ENCODE measurements around the gene ANKRD65.
A peak's percentile ranks its signal among the peaks of the same experiment; 100 is the strongest.
"Not testable (repeated sequence)": the region's sequence is repeated elsewhere in the genome, so short reads cannot be mapped to it uniquely, and the experiment has no call there.

The ANKRD65 gene

DNA sequence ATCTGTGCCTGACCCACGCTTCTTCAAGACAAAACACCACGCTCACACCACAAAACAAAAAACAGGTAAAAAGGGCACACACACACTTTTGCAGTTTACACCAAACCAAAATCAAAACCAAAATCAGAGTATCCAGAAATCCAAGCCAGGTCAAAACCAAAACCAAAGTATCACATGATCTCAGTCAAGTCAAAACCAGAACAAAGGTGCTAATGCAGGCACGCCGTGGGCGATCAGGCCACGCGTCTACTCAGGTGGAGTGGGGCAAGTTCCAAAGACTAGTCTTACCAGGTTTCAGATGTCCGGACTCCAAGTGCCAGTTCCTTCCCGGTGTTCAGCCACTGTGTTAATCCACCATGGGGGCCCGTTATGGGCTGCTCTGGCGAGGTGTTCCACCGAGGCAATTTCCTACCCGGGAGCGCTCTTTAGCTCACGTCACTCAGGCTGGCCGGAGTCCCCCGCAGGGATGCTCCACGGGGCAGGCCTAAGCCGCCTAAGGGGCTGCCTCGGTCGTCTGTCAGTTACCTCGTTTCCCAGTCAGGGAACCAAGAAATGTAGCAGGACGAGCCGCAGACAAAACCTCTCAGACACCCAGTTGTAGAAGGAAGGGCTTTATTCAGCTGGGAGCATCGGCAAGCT lies 3.1 kb downstream of the ANKRD65 start:
- not testable (repeated sequence) for DNase-seq (ENCODE audit: low read depth in 1 of 2, low spot score in 1 of 2)

DNA sequence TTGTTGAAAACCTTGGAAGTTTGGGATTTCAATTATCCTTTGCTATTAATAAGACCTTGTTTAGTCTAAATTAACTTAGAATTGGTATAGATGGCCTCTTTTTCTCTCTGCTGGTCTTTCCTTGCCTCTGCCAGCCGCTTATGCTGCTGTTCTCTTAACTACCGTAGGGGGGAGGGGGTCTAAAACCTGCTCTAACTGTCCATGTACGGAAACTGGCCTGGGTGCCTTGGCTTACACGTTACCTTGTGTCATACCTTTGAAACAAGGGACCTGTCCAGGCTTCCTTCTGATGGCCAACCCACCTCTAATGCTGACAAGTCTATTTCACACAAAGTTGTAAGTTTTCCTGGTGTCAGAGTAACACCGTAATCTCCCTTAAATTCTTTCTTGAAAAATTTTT lies 3.7 kb downstream of the ANKRD65 start:
- not testable (repeated sequence) for DNase-seq (ENCODE audit: low read depth in 1 of 2, low spot score in 1 of 2)

DNA sequence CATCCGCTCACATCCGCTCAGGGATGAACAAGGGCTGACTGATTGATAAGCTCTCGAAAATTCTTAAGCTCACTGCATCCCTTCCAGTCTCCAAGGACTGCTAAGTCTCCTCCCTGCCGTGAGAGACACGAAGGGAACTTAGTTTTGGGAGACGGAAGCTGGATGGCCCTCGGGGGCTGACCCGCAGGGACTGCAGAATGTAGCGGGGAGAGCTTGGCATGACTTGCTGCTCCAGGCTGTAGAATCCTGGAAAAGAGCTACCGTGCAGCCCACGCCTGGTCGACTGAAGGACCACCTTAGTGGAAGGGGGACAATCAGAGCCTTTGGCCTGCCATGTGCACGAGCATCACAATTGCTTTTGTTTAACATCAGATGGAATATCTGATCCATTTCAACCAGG lies 5.3 kb downstream of the ANKRD65 start:
- no peak for DNase-seq (ENCODE audit: low read depth in 1 of 2, low spot score in 1 of 2)

DNA sequence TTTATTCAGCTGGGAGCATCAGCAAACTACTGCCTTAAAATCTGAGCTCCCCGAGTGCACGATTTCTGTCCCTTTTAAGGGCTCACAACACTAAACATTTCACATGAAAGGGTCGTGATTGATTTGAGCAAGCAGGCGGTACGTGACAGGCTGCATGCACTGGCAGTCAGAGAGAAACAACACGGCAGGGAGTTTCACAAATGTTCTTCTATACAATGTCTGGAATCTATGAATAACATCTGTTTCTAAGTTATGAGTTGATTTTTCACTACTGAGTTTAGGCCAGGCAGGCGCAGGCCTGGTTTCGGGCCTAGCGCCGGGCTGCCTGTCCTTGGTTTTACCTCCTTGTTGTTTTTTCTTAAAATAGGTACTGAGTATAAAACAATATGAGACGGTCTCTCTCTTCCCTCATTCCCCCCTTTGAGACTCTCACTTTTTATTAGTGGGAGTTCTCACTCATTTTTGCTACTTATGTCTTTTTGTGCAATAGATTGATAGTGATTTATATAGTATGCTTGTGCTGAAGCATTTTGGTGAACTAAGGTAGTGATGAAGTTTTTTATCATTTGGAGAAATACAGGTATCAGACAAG lies 8.7 kb downstream of the ANKRD65 start:
- DNase-seq (ENCODE audit: low read depth in 1 of 2, low spot score in 1 of 2): not testable (repeated sequence)

DNA sequence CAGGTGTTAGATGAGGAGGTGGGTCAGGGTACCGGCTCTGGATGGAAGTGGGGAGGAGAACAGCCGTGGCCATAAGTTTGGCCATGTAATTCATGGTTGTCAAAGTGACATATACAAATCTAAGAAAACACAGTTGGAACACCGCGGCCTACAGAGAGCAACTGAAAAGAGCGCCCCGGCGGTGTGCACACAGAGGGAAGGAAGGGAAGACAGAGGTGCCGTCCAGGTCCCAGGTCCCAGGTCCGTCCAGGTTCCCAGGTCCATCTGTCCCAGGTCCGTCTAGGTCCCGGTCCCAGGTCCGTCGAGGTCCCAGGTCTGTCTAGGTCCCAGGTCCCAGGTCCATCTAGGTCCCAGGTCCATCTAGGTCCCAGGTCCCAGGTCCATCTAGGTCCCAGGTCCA lies 9.4 kb downstream of the ANKRD65 start:
- DNase-seq (ENCODE audit: low read depth in 1 of 2, low spot score in 1 of 2): no peak

DNA sequence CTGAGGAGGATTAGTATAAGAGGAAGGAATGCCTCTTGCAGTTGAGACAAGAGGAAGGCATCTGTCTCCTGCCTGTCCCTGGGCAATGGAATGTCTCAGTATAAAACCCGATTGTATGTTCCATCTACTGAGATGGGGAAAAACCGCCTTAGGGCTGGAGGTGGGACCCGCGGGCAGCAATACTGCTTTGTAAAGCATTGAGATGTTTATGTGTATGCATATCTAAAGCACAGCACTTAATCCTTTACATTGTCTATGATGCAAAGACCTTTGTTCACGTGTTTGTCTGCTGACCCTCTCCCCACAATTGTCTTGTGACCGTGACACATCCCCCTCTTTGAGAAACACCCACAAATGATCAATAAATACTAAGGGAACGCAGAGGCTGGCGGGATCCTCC lies 10.8 kb downstream of the ANKRD65 start:
- not testable (repeated sequence) for DNase-seq (ENCODE audit: low read depth in 1 of 2, low spot score in 1 of 2)

DNA sequence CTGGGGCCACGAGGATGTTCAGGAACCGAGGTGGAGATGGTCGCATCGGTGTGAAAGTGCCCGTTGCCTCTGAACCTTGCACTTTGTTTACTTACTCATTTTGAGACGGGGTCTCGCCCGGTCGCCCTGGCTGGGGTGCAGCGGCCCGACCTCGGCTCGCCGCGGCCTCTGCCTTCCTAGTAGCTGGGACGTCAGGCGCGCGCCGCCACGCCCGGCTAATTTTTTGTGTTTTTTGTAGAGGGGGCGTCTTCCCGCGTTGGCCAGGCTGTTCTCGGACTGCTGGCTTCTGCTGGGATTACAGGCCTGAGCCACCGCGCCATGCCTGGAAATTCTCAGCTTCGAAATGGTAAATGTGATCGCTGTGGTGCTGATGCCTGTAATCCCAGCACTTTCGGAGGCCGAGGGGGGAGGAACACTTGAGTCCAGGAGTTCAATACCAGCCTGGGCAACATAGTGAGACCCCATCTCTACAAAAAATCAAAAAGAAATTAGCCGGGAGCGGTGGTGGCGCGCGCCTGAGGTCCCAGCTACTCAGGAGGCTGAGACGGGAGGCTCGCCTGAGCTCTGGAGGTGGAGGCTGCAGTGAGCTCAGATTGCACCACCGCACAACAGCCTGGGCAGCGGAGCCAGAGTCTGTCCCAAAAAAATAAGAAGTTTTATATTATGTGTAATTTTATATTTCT lies 13.3 kb downstream of the ANKRD65 start:
- DNase-seq (ENCODE audit: low read depth in 1 of 2, low spot score in 1 of 2): no peak

DNA sequence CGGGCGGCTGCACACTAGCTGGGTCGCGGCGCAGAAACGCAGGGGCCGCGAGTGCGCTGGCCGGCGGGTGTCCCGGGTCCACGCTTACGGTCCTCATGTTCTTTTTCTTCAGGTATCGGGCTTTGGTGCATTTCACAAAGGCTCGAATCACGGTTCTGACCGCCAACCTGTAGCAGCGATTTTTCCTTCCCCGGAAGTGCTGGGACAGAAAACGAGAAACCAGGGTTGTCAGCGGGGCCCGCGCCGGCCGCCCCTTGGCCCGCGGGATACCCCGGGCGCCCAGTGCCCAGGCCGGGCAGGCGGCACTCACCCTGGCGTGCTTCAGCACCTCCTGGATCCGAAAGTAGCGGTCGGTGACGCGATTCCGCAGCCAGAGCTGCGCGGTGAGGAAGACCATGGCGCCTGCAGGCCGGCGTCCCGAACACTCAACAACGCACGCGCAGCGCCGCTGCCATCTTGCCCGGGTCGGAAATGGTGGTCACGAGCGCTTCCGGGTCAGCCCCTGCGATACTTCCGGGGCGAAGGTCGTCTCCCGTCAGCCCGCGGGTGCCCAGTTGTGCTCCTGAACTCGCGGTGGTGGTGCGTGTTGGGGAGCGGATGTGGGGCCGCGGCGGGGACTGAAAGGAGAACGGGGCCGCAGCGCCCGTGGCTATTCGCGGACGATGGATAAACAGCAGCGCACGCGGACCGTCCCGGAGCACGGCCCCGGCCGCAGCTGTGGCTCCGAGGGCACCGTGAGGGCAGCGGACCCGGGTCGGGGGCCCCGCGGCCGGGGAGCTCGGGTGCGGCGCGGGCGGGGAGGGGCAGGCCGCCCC lies 14.0 kb downstream of the ANKRD65 start, which contains the start of gene MRPL20:
Gene MRPL20 (minus strand): TSS at position 473 of the 815 bp plus-strand sequence. CDS start 76 bp downstream, at position 397.
- DNase-seq (ENCODE audit: low read depth in 1 of 2, low spot score in 1 of 2): peak; percentile 86 to 93

DNA sequence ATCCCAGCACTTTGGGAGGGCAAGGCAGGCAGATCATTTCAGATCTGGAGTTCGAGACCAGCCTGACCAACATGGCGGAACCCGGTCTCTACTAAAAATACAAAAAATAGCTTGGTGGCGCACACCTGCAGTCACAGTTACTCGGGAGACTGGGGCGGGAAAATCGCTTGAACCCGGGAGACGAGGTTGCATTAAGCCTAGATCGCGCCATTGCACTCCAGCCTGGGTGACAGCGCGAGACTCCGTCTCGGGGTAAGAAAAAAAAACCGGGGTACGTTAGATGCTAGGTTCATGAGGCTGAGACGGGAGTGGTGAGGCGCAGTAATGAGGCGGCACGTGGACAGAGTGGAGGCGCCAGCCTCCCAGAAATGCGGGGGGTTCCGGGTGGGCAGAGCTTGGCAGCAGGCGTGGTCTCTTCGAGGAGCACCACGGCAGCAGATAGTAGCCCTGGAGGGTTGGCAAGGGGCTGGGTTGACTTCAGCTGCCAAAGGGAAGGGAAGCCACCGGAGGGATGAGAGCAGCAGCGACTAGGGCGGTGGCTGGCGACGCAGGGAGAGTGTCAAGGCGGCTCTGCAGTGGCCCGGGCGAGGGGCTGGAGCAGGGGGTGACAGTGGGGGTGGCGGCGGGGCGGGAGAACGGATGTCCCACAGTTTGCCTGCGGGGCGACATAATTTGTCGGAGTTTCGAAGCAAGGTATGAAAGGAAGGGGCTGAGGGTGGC lies 14.8 kb downstream of the ANKRD65 start:
- no peak for DNase-seq (ENCODE audit: low read depth in 1 of 2, low spot score in 1 of 2)

DNA sequence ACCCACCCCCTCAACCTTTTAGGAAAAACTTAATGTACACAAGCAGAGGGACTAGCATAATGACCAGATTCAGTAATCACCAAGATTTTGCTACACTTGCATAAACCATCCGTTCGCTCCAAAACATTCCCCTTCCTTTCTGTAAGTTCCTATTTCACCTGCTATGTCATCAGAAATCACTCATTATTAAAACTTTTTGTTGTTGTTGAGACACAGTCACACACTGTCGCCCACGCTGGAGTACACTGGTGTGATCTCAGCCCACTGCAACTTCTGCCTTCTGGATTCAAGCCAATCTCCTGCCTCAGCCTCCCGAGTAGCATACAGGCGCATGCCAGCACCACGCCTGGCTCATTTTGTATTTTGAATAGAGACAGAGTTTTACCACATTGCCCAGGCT lies 17.4 kb downstream of the ANKRD65 start:
- DNase-seq (ENCODE audit: low read depth in 1 of 2, low spot score in 1 of 2): no peak

DNA sequence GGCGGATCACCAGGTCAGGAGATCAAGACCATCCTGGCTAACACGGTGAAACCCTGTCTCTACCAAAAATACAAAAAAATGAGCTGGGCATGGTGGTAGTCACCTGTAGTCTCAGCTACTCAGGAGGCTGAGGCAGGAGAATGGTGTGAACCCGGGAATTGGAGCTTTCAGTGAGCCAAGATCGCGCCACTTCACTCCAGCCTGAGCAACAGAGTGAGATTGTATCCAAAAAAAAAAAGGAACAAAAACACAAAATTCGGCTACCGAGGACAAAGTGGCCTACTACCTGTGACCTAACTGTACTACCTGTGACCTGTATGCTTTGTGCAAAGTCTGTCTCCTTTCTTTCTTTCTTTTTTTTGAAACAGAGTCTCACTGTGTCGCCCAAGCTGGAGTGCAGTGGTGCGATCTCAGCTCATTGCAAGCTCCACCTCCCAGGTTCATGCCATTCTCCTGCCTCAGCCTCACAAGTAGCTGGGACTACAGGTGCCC lies 18.1 kb downstream of the ANKRD65 start:
- DNase-seq (ENCODE audit: low read depth in 1 of 2, low spot score in 1 of 2): not testable (repeated sequence)

DNA sequence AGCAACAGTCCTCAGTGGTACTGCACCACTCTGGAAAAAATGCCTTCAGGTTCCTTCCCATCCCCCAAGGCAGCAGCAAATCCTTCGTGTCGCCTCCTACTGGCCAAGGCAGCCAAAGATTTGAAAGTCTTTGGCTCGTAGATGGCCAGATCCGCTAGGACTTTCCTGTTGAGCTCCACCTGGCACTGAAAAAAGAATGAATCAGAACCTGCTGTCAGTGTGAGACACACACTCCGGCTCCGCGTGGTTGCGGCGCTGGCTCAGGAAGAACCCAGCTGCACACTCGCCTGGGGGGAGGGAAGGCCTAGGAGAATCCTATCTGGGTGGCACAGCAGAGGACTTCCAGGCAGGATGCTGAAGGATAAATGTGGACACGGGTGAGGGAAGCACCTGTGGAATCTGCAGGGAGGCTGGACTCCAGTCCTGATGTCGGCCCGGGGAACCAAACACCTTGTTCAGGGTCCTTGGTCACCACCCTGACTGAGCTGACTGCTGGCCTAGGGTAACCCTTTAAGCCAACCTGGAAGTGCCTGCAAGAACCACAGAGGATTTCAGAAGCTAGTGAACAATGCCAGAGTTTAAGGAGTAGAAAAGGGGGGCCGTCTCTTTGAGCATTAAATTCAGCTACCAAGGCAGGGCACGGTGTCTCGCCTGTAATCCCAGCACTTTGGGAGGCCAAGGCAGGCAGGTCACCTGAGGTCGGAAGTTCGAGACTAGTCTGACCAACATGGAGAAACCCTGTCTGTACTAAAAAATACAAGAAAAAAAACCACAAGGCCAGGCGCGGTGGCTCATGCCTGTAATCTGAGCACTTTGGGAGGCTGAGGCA lies 18.8 kb downstream of the ANKRD65 start:
- no peak for DNase-seq (ENCODE audit: low read depth in 1 of 2, low spot score in 1 of 2)

DNA sequence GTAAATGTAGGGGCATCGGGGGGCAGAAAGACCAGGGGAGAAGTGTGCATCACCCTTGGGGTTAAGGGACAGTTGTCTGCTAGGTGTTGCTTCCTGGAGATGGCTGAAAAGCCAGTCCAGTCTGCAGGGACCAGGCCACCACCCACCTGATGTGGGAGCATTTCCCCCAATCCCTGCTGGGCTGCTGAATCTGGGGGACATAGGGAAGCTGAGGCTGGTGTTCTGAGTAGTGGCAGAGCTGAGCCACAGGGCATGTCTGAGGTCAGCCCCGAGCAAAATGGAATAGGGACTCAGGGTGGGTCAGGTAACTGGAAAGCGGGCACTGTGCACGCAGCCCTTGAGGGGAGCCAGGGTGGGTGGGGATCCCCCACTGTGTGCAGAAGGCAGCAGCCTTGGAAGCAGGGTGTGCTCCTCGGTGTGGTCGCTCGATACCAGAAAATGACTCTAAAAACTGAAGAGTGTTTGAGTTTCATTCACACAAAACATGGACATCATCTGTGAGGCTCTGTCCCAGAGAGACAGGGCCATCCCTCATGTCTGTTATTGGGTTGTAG lies 19.5 kb downstream of the ANKRD65 start:
- no peak for DNase-seq (ENCODE audit: low read depth in 1 of 2, low spot score in 1 of 2)

DNA sequence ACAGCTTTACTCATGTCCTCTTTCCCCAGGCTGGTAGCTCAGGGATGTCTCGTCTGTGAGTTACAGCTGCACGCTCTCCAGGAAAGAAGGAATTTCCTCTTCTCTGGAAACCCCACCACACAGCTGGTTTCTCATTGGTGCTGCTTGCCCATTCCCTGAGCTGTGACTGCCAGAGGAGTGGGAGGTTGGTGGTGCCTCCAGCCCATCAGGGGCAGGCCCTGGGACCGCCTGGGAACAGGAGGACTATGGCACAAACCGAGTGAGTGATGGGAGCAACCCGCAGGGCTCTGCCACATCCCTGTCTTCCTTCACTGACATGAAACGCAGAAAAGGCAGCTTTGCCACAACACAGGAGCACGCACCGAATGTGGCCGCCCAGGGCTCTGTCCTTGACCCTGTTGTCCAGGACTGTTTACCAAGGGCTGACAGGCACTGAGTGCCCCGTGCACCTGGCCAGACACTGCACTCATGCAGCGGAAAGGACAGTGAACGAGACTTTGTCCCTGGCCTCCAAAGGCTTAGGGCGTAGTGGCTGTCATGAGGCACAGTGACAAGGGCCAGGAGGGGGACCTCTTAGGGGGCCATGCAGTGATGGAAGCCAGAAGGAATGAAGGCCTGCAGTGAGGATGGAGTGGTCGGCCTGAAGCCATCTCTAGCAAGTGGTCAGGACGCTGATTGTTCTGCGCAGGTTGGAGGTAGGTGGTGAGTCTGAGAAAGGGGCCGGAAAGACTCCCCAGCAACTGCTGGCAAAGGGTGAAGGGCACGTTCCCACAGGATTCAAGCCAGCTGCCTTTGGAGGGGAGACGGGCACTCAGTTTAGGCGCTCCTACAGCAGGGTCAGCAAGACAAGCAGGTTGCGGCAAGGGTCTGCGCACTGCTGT lies 20.3 kb downstream of the ANKRD65 start:
- DNase-seq (ENCODE audit: low read depth in 1 of 2, low spot score in 1 of 2): no peak

DNA sequence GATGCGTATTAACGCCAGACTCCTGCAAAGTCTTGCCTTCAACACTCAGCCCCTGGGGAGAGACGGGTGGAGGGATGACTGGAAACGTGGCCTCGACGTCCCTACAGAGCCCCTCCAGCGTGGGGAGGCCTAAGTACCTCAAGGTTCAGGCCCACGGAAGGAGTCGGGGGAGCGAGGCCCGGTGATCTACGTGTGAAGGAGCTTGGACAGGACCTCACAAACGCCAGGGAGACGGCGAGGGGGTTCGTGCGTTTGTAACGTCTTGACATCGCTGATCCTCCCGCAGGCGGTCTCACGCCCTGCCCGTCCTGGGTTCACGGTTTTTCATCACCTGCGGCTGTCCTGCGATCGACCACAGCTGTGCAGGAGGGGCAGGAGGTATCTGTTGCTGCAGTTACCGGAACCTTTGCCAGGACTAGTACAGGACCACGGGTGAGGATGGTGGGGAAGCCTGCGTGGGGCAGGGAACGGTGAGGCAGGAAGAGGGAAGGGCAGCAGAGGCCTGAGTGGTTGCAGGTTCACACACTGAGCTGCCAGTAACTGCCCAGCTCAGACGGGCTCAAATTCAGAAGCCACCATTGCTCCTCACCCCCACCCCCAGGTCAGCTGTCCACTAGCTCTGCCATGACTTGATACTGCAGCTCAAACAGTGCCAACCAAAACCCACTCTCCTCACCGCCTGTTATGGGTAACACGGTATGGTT lies 21.1 kb downstream of the ANKRD65 start:
- no peak for DNase-seq (ENCODE audit: low read depth in 1 of 2, low spot score in 1 of 2)

DNA sequence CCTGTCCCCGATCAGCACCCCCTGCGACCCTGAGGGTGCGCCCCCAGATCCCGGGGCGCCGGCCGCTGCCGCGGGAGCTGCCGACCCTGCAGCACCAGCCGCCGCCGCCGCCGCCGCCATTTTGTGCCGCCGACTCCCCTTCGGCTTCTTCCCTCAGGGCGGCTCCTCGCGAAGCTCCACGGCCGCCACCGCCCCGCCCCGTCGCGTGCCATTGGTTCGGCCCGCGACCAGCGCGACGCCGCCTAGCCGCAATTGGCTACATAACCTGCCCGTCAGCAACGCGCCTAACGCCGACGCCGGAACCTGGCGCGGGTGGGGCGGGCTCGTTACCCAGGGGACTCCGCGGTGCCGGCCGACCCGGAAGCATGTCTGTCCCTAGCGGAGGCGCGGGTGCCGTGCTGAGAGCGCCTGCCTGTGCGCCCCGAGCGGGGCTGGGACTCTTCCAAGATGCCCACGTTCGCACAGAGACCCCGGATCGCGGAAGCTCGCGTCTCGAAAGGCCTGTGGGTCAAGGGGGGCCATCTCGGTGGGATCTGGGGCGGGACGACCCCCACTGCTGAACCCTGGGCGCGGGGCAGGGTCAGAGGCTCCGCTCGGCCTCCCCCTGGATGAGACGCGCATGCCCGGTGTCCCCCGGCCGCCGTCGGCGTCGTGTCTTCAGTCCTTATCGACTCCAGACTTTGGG lies 21.7 kb downstream of the ANKRD65 start, which contains the start of gene CCNL2:
Gene CCNL2 (minus strand): TSS at position 149 of the 685 bp plus-strand sequence. CDS start 29 bp downstream, at position 120.
- peak; percentile 99 for DNase-seq (ENCODE audit: low read depth in 1 of 2, low spot score in 1 of 2)

DNA sequence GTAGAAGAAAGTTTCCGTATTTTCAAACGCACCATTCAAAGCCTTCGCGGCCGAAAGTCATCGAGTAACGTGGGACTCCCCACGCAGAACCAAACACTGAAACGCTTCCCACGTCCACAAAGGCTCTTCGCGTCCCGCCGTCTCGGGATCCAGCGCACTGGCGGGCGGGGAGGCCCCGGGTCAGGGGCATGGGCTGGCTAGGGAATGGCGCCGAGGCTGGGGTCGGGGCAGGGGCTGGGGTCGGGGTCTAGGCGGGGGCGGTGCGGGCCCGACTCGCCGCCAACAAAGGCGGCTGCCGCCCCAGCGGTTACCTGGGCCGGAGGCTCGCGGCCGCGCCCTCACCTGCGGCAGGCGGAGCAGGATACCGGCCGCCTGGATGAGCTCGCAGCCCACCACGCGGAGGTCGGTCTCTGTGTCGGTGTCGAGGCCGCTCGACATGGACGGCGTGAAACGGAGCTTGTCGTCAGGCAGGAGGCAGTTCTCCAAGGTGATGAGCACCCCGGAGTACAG lies 22.3 kb downstream of the ANKRD65 start:
- no peak for DNase-seq (ENCODE audit: low read depth in 1 of 2, low spot score in 1 of 2)

Data from stimulated activated CD4-positive, alpha-beta T cell treated with anti-CD3 and anti-CD28 coated beads, Interleukin-15, amount 100 ng/mL, for 1 hour (primary cell).